Stimulated activated CD4-positive, alpha-beta T cell treated with anti-CD3 and anti-CD28 coated beads, Interleukin-15, amount 100 ng/mL, for 24 hours (primary cell): ENCODE measurements around the gene DMAC2L.
"Not testable (repeated sequence)": the region's sequence is repeated elsewhere in the genome, so short reads cannot be mapped to it uniquely, and the experiment has no call there.

Source experiments
- DNase-seq: peaks from one replicate; pipeline ENCODE4 v3.0.0-alpha.2; 2020

Gene DMAC2L

GRCh38 chr14:50357753-50358395 is 45.8 kb downstream of the DMAC2L start:
- DNase-seq, result no peak

DNA sequence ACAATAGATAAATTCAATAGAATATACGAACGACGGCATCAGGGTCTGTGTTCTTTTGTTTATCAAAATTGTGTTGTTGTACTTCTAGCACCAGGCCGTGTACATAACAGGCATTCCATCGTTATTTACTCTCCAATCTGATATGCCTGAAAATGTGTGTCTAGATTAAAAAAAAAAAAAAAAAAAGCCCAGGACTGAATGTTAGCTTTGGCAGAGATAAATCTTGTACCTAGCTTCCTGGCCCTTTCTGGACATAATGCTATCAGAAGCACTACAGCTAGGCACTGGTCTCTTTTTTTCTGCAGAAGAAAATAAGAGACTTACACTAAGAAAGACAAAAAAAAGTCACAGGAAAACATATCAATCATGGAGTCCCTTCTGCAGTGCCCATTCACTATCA is 47.5 kb downstream of the DMAC2L start:
- no peak for DNase-seq

DNA sequence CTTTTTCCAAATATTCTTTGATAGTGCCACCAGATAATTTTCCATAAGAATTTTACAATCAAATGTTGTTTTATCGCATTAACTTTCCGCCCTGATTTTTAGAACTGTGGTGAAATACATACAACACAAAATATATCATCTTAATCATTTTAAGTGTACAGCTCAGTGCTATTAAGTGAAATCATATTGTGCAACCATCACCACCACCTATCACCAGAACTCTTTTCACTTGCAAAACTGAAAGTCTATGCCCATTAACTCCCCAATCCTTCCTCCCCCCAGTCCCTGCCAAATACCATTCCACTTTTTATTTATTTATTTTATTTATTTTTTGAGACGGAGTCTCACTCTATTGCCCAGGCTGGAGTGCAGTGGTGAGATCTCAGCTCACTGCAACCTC is 48.0 kb downstream of the DMAC2L start:
- DNase-seq, result no peak

GRCh38 chr14:50360851-50361250 is 48.7 kb downstream of the DMAC2L start:
- no peak for DNase-seq

GRCh38 chr14:50361473-50362403 is 49.6 kb downstream of the DMAC2L start:
- not testable (repeated sequence) for DNase-seq

- DNase-seq, result peak; percentile 40
Measured at GRCh38 chr14:50362764-50363713, 50.9 kb downstream of the DMAC2L start.

GRCh38 chr14:50363714-50364111 is 51.6 kb downstream of the DMAC2L start:
- peak; percentile 52 for DNase-seq

DNA sequence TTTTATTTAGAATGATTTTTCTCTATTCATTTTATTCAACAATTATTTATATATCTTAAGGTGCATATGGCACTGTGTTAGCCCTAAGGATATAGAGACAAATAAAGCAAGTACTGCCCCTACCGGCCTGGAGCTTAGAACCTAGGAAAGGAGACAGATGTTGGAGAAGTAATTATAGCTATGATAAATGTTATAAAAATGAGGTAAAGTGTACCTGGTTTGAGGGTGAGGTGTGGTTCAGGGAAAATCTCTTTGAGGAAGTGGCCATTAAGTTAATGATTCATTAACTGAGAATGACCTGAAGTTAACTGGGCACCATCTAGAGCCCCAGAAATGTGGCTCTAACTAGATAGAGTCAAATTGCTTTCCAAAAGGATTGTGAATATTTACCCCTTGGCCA is 52.7 kb downstream of the DMAC2L start:
- DNase-seq, result no peak

- not testable (repeated sequence) for DNase-seq
Measured at GRCh38 chr14:50365572-50365971, 53.4 kb downstream of the DMAC2L start.

DNA sequence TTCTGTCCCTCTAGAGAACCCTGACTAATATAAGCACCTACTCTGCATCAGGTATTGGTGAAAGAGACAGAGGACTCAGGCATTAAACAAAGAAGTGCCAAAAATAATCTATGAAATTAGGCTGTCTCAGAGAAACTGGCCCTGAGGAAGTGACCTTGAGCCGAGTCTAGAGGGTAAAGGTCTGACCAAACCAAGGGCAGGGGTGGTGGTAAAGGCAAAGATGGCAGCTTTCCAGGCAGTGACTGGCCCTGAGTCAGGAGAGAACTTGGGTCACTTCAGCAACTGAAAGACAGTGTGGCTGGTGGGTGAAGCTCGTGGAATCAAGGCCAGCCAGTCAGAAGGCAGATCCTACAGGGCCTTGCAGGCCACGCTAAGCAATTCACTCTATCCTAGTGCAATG is 54.0 kb downstream of the DMAC2L start:
- DNase-seq, result no peak

GRCh38 chr14:50366589-50366988 is 54.5 kb downstream of the DMAC2L start:
- DNase-seq, result no peak

GRCh38 chr14:50371546-50371945 is 59.4 kb downstream of the DMAC2L start:
- DNase-seq, result no peak

GRCh38 chr14:50373959-50374358 is 61.8 kb downstream of the DMAC2L start:
- no peak for DNase-seq

GRCh38 chr14:50375760-50376159 is 63.6 kb downstream of the DMAC2L start:
- DNase-seq, result no peak
